GM12873 (cell line): ENCODE measurements around the gene KRT33B.

Experiments used
- CTCF ChIP-seq: IDR thresholded peaks from 2 replicates; pipeline ENCODE4 v1.5.1; 2012; ENCODE audit warnings: low read depth, mild to moderate bottlenecking, moderate library complexity, low read length, control low read depth; ENCODE audit not compliant: insufficient read depth; ENCODE audit errors: missing control alignments

The KRT33B gene

GRCh38 chr17:41413982-41414381 is 44.4 kb upstream of the KRT33B start:
- no peak for TF ChIP-seq CTCF

DNA sequence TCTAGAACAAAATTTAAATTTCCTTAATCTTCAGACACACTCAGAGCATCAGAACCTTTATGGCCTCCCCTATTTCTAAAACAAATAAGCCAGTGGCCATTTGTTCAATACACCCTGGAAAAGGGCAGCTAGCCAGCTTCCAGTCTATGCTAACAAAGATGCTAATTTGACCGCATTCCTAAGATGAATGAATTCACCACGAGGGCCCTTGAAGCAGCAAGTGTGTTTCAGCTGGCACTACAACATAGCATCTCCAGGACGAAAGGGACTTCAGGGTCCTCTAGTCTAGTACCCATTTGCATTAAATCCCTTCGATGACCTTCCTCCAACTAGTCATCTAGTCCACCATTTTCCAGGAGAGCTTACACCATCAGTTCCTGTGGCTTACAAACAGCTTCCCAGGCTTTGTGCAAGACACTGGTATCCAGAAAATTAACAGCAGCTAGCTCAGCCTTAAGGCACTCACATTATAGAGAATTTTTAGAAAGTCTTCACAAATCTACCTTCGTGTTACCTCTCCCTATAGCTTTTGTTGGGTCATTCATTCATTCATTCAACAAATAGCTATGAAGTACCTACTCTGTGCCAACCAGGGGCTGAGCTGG is 43.8 kb upstream of the KRT33B start:
- no peak for TF ChIP-seq CTCF

DNA sequence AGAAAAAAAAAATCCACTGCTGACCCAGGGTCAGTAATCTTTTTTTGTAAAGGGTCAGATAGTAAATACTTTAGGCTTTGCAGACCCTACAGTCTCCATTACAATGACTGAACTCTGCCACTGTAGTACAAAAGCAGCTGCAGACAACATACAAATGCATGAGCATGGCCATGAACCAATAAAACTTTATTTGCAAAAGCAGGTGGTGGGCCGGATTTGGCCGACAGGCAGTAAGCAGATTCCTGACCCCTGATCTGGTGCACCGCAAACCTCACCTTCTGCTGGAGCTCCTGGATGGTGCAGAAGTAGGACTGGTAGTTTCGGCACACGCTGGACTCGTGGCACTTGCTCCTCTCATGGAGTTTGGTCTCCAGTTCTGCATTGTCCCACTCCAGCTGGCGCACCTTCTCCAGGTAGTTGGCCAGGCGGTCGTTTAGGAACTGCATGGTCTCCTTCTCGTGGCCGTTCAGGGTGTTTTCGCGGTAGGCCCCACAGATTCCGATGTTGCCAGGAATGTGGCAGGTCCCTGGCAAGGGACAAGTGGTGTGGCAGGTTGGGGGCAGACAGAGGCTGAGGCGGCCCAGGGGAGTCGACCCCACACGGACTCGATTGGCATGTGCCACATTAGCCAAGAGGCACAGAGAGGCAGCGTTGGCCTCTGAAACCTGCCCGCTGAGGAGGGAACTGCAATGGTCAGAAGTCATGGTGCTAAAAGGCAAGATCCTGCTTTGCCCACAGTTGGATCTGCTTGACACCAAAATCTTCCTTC is 41.6 kb upstream of the KRT33B start:
- no peak for TF ChIP-seq CTCF

GRCh38 chr17:41407226-41407625 is 37.6 kb upstream of the KRT33B start:
- no peak for TF ChIP-seq CTCF

DNA sequence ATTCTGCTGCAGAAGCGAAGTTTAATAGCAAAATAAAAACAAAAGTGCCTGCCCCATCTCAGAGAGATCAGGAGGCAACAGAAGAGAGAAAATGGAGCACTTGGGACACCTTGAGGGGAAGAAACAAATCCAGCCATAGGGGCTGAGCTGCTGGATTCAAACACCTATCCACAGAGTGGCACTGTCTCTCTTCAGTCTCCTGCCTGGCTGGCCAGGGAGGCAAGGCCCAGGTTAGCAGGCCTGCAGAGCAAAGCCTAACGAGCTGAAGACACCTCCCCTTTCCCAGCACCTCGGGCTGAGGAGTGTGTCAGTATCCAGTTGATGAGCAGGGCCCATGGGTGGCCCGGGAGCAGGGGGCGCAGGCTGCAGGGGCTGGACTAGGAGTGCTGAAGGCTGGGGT is 36.6 kb upstream of the KRT33B start:
- no peak for TF ChIP-seq CTCF

DNA sequence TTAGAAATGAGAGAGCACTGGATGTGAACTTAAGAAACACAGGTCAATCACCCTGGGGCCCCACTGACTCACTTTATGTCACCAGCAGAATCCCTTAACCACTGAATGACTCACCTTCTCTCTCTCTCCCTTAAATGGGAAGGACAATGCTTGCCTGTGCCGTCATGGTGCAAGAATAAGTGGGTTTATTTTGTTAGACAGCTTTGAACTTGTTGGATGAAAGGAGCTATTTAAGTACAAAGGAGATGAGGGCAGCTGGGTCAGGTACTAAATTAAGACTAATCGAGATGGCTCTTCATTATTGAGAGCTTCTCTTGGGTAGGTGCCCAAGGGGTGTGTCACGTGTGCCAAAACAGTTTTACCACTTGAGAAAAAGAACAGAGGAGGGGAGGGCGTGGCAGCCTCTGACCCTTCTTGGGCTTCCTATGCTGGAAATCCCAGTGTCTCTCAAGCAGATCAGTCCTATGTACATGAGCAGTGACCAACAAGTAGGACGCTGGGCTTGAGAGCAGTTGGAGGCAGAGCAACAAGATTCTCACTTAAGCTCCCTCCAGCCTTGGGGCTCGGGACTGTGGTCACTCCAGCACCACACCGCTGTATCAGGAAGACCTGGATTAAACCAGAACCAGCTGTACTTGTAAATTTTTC is 34.5 kb upstream of the KRT33B start:
- no peak for TF ChIP-seq CTCF

GRCh38 chr17:41403404-41404023 is 33.9 kb upstream of the KRT33B start:
- no peak for TF ChIP-seq CTCF
